NCI-H187 (cell line): ENCODE data around the gene CTU1.

Experiments
- DNase-seq, 2 experiments: peaks; one replicate each; lab custom pipeline; 2025; lab: John Stamatoyannopoulos, UW

CTU1 gene

DNA sequence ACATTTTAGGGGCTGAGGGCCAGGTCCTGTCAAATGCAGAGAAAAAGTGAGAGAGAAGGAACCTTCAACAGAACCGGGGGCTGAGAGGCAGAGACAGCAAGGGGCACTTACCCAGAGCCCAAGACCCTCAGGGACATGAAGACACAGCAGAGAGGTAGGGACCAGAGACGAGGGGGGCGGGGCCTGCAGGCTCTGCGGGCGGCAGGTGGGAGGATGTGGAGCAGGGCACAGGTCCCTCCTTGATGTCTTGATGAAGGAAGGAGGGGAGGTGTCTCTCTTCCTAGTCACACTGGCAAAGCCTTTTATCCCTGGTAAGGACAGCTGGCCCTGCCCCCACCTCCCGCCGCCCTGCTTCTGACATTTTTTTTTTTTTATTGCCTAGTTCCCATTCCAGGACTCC is 25.6 kb downstream of the CTU1 start, which contains the start of gene KLK14:
KLK14 (minus strand) TSS at position 277 of the 400 bp plus-strand sequence; CDS start at position 4, 273 bp downstream.
- DNase-seq, result no peak

DNA sequence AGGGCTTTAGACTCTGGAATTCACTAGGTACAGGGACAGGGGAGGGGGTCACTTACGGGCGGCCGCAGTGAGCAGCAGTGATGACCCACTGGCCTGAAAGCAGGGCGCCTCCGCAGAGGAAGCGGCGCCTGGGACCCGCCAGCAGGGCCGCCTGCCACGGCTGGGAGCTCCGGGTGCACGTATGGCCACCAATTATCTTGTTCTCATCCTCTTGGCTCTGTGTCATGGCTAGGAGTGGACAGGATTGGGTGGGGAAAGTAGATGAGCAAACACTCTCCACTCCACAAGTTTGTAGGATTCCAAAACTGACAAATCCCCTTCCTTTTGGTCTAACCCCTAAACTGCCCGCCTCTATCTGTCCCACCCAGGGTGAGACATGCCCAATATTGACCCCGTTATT is 26.7 kb downstream of the CTU1 start:
- DNase-seq, result no peak

DNA sequence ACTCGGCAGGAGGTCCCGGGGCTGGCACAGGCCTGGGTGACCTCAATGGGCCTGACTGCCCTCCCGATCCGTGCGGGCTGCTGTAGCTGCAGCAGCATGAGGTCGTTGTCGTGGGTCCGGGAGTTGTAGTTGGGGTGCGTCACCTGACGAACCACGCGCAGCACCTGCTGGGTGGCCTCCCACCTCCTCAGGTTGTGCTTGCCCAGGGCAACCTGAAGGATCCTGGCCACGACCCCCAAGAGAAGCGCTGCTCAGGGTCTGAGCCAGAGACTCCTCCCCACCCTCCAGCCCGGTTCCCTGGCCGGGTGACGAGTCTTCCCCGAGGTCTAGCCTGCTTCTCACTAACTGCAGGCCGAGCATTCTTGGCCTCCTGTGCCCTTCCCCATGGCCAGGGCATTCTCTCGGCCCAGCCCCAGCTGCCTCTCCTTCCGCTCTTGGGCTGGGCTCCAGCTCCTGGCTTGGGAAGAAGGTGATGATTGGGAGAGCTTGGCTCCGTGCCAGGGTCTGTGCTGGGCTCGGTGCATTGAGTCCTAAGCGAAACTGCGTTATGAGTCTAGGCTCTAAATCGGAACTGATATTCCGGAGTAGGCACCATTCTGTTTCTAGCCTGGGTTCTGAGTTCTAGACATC is 28.6 kb downstream of the CTU1 start:
- DNase-seq, result no peak

DNA sequence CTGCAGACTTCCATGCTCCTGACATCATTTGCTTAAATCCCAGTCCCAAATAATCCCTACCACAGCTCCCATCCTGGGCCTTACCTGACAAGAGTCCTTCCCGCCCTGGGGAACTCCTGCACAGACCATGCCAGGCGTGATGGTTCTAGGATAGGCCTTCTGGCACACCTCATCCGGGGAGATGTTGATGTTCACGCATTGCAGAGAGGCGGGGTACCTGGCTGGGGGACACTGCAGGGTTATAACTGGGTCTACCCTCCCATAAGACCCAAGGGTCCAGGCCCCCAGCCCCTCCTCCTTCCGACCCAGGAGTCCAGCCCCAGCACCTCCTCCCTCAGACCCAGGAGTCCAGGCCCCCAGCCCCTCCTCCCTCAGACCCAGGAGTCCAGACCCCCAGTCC is 29.5 kb downstream of the CTU1 start:
- no peak for DNase-seq

DNA sequence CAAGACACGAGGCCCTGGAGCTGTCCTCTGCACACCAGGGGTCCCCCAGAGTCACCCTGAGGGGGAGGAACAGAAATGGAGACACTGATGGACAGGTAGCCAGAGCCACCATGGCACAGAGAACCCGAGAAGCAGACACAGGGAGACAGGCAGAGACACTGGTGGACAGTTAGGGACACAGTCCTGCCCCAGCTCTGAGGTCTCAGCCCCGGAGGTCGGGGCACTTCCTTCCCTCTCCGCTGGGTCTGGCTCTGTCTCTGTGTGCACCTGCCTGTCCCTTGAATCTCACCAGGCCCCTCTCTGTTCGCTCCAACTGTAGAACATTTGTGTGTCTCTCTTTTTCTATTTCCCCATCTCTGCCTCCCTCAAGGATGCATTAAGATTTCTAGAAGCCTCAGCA is 30.1 kb downstream of the CTU1 start:
- no peak for DNase-seq

DNA sequence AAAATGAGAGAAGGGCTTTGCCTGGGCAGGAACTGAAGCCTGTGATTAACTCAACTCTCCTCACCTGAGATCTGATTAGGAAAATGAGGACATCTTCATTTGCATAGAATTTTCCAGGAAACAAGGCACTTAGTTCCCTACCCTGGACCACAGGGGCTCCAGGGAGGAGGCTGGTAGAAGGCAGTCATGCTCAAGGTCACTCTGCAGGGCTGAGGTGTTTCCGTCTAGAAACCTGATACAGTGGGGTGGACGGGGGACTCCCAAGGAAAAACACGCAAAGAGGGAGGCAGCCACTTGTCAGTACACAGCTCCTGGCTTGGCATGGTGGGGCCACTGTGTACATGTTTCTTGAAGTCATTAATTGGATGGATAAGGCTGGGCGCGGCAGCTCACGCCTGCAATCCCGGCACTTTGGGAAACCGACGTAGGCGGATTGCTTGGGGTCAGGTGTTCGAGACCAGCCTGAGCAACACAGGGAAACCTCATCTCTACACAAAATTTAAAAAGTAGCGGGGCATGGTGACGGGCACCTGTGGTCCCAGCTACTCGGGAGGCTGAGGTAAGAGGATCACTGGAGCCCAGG is 31.5 kb downstream of the CTU1 start:
- no peak for DNase-seq

DNA sequence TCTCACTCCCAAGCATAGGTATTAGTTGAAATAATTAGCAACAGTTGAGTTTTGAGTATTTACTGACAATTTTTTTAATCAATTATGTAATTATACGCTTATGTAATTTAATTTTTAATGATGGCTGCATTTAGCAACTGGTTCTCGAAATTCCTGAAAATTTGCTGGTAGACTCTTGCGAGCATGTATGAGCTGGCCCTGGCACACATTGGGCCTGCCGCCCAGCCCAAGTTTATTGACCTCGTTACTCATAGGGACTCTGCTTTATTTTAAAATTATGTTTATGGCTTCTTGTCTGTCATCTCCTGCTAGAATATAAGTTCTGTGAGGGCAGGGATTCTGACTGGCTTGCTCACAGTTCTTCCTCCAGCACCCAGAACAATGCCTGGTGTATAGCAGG is 32.2 kb downstream of the CTU1 start:
- DNase-seq, result no peak

DNA sequence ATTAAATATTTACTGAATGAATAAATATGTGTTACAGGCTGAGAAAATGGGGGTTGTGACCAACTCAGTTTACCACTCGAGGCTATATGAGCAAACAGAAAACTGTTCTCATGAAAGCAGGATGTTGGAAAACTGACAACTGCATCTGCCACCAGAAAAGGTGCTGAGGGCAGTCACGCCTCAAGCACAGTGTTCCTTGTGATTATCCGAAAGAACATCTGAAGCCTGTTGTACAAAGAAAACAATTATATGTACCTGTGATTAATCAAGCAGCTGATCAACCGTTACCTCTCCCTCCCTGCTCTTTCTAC is 37.2 kb downstream of the CTU1 start:
- no peak for DNase-seq

DNA sequence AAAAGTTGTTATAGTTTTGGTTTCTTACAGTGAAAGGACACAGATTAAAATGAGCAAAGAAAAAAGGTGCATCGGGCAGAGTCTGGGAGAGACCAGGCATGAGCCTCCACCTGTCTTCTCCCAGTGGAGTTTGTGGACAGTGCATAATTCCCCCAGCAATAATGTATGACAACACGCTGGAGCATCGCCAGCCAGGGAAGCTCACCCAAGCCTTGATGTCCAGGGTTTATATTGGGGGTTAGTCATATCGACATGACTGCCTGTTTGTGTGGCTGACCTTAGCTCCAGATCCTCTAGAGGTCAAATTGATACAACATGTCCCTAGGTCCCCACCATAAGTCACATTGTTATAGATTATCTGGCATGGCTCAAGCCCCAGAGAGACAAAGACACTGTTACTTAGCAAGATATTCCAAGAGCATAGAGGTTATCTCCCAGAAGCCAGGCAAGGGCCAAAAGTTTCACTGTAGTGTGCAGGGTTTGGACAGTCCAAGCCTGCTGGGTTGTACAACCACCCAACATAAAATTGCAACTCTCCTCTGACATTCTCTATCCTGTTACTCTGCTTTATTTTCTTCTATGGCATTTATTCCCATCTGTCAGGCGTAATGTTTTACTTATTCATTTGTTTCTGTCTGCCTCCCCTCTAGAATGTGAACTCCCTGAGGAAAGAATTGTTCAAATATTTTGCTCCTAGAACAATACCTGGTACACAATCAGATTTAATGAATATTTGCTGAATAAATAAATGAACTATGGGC is 37.7 kb downstream of the CTU1 start:
- no peak for DNase-seq

DNA sequence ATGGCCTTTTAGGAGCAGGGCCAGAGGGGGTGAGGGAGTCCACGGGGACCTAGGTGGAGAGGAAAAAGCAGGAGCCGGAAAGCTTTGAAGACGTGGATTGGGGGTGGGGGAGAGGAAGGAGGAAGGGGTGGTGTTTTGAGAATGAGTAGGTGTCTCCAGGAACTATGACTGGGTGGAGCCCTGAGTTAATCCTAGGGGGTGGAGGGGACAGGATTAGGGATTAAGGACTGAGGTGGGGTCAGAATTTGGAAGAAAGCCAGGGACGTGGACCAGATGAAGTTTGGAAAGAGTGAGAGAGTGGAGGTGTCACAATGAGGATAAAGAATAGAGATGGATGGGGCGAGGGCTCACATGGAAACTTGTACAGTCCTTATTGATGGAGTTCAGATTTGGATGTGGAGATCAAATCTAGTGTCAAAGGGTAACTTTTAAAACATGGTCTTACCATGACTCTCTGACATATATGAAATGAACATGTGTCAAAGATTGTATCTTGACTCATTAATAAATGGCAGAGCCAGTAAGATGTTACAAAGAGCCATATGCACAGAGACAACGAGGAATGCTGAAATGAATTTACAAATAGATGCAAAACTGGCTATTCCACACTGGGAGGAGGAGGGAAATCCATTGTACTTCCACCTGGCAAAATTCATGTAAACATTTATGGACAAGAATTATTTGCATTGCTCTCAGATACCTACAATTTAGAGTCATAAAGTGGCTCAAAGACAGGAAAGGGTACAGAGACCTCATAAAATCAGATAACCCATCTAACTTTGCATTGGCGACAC is 41.6 kb downstream of the CTU1 start:
- DNase-seq, result no peak

DNA sequence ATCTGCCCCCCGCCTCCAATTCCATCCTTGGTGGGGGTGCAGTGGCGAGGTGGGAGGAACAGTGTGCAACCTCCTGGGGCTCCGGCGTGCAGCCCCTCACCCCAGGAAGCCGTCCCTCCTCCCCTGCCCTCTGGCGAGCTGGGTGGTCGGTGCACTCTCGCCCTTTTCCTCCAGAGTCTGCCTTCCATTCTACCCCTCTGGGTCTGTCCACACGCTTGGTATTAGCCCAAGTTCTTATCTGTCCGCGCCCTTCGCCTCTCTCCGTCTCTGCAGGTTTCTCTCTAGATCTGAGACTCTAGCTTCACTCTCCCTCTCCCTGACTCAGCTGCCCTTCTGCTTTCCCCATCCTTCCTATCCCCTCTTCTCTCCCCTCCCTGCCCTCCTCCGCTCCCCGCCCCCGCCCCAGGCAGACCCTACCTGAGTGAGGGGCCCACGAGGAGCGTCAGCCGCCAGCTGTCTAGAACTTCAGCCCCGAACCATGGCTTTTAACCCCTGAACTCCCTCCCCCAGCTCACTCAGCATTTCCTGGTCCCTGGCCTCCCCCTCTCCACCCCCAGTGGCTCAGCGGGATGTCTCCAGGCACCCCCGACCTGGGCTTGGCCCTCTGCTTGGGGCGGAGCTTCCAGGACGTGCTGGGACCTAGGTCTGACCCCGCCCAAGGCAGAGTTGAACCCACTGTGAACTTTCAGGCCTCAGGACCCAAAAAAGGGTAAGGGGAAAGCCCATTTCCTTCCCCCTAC is 42.8 kb downstream of the CTU1 start:
- DNase-seq, result no peak

DNA sequence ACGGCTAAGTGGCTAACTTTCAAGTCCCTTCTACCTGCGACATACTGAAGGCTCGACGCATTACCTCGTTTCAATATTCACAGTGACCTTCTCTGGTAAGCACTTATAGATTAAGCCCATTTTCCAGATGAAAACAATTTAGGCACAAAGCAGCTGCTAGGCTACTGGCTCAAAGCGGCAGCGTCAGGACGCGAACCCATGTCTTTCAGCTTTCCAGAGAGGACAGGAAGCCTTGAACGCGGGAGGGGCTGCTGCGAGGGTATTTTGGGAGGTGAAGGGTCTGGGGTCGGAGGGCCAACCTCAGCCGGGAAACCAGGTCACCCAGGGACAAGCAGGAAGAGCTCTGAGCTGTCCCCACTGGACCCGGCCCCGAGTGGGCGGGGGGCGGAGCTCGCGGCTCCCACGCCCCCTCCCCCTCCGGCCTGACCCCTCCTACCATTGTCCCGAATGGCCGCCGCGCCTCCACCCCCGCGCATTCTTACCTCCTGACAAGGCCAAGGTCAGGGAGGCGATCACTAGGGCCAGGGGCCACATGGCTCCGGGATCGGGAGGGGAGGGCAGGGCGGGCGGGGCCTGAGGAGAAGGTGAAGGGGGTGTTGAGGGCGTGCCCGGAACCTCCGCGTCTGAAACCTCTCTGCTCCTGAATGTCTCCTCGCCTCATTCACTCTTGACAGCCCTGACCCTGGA is 43.5 kb downstream of the CTU1 start, which contains the start of gene KLK13:
KLK13 (minus strand) TSS at position 559 of the 687 bp plus-strand sequence; CDS start at position 534, 25 bp downstream.
- DNase-seq, result no peak

DNA sequence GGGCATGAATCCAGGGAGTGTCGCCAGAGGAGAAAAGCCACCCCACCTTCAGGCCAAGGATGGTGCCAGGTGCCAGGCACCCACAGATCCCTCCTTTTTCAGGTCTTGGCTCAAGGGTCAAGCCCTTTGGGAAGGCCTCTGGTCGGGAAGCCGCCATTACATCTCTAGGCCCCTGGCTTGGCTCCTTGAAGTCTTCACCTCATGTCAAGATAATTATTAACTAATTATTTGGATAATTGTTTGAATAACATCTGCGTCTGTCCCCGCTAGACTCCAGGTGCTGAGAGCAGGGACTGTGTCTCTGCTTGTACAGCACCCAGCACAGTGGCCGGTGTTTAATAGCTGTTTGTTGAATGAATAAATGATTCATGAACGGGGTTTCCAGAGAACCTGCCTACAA is 44.5 kb downstream of the CTU1 start:
- DNase-seq, result no peak

DNA sequence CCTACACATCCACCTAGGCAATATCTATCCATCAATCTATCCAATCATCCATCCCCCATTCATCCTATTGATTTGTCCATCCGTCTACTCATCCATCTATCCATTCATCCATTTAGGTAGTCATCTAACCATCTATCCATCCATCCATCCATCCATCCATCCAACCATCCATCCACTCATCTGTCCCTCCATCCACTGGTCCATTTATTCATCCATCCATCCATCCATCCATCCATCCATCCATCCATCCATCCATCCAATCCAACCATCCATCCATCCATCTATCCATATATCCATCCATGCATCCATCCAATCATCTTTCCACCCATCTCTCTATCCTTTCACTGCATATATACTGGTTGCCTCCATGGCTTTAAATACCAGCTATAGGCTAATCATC is 47.2 kb downstream of the CTU1 start:
- no peak for DNase-seq

DNA sequence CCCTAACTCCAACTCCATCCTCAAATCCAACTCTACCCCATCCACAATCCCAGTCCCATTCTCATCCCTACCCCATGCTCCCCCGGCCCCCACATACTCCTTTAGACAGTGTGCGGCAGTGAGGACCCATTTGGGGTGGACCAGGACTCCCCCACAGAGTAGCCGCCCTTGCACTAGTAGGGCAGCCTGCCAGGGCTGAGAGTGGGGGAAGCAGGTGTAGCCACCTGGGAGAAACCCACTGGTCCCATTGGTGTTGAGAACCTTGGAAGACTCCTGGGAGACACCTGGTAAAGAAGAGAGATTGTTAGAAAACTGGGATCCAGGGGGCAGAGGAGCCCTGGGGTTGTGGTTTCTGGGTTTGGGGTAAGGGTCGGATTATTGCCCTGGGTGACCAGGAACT is 47.9 kb downstream of the CTU1 start:
- no peak for DNase-seq

DNA sequence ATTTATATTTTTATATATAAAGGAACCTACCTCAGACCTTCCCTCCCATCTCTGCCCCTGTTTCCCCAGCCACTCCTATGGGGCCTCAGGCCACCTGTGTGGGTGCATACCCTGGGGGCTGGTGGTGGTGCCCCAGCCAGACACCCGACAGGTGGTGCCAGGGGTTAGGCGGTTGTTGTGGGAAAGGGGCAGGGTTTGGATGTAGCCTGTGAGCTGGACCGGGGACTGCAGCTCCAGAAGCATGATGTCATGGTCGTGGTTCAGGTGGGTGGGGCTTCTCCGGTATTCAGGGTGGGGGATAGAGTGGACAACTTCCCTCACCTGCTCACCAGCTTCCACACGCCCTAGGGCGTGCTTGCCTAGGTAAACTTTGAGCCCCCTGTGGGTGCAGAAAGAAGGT is 48.5 kb downstream of the CTU1 start:
- DNase-seq, result no peak

DNA sequence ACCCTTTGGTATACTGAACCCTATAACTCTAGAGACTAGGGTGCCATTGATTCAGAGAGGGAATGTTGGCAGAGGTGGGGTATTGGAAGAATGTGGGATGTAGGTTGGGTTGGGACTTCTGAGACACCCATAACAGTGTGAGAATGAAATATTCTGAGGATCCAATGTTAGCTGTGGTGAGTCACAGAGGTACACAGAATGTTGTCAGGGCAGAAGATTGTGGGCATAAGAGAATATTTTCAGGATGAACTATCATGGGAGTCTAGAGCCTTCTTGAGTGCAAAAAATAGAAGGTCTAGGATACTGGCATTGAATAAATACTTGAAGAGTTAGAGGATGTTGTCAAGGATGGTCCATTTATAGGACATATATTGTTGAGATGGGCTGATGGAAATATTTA is 52.3 kb downstream of the CTU1 start:
- DNase-seq, result no peak
